Measurements from ENCODE around the gene LRRC4C.
"Not testable (repeated sequence)": the region's sequence is repeated elsewhere in the genome, so short reads cannot be mapped to it uniquely, and the experiment has no call there.

Gene LRRC4C

DNA sequence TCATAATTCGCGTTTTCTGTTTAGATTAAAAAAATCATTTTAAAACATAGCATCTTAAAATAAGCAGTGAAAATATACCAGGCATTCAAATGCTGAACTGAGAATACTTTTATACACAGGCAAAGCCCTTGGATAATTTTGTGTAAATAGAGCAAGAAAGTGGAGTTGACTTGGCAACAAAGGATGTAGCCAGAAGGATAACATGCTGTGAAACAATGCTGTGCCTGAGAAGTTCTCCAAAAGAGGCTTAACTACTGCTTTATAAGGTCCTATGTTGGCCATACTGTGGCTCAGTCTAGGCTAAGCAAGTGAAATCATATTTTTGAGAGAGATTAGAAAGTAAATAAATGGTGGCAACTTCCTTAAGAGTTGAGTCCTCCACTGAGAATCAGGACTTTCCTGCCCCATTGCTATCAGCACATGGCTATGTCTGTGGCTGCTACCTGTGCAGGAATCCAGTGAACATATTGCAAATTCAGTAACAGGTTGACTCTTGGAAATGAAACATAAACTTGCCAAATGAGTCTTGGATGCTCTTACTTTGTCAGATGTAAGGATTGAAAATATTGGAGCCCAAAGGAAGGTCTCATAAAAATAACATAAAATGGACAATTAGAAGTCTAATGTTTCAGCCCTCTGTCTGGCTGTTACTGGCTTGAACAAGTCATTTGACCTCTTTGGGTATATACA, 448.9 kb downstream of the LRRC4C start:
- no peak for FAIRE-seq

DNA sequence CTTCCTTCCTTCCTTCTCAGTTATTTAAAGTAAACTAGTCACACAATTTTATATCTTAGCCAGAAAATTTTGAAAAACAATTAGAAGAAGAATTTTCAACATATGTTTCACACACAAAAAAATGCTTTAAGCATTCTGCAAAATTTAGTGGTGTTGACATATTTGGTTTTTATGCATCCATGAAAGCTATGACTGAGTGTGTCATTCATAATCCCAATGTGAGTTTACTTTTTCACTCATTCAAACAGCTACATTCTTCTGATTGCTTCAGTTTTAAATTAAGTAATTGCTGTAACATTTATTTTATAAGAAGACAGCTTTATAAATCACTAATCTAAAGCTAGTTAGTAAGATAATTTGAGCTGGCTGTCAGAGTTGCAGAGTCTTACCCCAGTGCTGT, 453.5 kb downstream of the LRRC4C start:
- no peak for FAIRE-seq

DNA sequence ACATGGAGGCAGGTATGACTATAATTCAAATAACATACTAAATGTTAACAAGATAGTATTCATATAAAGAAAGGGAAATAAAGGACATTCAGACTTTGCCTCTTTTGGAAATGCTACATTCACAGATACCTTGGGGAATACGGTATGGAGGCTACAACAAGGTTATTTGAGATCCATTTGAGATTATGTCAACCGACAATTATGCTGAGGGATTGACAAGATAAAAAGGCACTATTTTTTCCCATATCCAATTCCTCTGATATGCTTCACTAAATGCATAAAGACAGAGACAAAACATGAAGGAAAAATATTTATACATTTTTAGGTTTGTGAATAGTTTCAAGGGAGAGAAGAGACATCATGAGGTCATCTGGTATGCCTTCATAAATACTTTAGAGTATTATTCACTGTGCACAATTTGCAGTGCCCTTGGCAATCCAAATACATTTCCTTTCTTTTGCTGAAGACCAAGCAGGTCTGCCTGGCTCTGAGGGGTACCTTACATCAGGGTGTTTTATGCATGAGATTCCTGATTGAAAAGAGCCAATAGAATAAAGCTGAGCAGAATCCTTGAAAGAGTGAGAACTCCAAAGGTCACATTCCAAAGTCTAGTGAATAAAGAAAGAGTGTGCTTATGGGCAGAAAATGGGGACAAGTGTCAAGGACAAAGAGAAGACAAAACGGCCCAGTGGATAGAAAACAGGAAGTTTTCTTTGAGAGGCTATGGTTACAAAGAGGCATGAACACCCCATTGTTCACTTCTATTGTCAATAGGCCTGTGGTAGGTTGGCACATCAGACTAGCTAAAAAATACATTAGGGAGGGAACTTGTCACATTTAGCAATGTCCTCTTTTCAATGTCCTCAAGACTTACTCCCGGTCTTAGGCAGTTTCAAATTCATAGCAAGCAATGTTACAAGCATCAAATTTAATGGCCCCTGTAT, 455.8 kb downstream of the LRRC4C start:
- FAIRE-seq, result no peak

DNA sequence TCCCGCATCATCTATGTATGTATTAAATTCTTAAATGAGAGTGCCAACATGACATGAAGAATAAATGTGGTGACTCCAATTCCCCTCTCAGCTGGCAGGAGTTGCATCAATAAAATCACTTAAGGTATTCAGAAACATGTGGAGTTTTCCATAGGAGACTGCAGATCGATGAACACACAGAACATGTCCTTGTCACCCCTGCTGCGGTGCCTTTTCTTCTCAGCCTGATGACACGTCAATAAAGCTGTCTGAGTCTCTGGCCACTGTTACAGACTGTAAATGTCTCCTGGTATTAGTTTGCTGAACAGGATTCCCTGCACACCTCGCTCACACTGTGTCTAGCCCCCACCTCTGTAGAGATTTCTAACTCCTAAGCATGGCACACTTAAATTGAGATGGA, 460.5 kb downstream of the LRRC4C start:
- no peak for FAIRE-seq

DNA sequence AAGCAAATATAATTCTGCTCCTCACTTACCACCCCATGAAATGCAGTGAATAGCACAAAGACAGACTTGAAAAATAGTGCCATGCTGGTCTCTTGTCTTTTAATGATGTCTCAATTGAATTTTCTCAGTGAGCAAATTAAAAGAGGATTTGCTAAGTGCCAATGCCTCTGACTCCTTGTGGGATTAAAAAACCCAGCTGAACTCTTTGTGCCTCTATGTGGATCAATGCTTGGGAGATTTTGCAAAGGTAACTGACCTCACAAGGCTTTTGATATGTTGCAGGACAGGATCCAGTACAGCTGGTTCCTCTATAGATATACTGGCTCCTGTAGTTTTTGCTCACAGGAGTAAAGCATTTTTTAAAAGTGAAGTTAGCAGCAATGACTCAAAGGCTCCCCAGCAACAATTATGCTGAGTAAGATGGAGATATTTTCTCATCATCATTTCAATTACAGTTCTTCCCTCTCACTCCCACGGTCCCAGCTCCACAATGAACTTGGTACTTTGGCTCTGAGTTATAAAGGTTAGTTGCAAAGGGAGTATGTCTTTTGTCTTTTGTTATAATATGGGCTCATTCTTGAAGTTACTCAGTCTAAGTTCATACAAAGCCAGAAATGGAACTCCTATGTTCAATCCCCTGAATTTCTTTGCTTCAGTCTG, 471.5 kb downstream of the LRRC4C start:
- no peak for FAIRE-seq

DNA sequence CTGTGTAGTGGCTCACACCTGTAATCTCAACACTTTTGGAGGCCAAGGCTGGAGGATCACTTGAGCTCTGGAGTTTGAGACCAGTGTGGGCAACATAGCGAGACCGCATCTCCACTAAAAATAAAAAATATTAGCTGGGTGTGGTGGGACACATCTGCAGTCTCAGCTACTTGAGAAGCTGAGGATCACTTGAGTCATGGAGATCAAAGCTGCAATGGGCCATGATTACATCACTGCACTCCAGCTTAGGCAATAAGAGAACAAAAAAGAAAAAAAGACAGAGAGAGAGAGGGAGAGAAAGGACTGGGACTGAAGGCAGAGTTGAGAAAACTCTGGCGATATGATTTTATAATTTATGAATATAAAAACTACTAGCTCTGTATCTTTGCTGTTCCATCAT, 473.1 kb downstream of the LRRC4C start:
- FAIRE-seq, result no peak

DNA sequence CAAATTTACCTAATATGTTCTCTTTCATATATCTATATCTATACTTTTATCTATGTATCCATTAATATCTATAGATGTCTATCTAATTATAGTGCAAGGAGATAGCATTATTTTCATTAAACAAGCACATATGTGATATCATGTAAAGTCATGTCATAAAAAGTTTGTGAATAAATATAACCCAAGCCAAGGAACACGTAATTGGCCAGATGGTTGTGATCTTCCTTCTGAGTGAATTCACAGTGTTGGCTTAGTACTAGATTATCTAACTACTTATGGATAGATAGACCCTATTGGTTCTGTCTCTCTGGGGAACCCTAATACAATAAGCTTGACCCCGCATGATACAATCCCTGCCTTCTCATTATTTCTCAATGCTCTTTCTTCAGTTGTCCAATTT, 484.4 kb downstream of the LRRC4C start:
- FAIRE-seq, result no peak

DNA sequence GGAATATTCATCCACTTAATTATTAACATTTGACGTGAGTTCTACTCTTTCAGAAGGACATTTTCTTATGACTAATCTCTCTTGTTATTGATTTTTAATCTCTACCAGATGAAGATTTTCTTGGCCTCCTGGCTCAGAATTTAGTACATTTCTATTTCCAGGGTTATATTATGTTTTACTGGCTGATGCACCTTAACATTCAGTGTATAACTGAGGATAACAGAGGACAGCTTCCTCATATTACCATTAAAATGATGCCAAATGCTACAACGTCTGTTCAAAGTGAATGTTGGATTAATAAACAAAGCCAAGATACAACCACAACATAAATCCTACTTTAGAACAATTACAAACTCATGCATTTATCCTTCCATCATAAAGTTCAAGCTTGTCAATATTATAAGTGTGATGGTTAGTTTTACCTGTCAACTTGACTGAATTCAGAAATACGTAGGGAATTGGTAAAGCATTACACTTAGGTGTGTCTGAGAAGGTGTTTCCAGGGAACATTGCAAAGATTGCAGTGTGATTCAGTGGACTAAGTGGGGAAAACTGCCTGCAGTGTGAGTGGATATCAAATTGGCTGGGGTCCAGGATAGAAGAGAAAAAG, 485.2 kb downstream of the LRRC4C start:
- no peak for FAIRE-seq

DNA sequence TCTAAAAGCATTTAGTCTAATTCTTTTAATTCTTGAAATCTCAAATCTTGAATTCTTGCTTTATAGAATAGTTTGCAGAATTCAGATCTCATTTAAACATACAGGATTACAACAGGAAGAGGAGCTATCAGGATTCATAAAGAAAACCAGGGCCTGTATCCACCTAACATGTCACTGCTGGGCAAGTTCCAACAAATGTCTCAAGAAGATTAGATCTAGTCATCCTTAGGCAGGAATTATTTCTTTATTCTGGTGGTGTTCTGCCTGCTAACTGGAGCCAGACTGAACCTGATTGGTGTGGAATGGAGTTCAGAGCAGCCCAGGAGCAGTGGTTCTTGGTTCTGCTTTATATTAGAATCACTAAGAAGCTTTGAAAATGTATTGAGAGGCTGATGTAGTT, 500.7 kb downstream of the LRRC4C start:
- no peak for FAIRE-seq

DNA sequence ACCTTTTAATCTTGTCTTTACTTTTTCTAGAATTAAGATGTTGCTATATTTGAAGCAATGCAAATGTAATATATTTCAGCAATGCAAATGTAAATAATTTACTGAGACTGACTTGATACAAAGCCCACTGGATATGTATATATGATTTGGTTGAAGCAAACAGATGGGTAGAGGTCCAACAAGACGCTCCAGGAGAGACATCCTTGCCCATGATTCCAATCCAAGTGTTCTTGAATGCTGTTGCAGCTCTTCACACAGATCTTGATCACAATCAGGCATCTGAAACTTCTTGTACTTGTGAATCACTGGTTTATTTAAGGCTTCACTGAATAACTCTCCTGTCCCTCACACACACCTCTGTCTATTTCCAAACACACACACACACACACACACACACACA, 507.0 kb downstream of the LRRC4C start:
- FAIRE-seq, result no peak

DNA sequence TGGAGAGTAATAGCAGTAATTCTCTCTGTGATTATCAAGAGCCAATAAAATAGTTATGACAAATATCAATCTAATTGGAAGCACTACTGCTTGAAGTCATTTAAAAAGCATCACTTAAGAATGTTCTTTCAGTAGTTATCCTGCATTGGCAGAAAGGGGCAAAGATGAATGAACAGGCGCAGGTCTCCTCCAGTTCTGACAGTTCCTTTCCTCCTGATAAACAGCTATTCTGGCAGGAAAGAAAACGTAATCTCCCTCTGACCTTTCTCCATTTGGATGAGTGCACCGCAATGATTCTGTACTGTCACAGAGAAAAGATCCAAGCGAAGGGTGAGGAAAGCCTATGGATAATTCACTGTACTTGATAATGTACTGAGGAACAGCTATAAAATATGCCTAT, 521.5 kb downstream of the LRRC4C start:
- no peak for FAIRE-seq

DNA sequence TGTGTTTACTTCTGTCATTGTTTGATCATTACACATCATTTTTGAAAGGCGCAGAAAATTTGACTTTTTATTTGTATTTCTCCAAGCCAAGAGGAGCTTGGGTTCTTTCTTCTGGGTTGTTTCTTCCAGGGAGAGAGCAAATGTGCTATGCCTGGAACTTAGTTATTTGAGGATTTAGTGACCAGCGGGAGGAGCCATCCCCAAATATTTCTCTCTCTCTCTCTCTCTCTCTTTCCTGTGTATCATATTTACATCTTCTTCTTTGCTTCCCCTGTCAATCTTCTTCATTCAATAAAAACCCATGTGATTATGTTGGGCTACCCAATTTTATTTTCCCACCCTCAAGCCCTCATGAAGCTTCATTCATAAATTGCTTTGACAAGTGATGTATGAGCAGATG, 534.5 kb downstream of the LRRC4C start:
- FAIRE-seq, result no peak

DNA sequence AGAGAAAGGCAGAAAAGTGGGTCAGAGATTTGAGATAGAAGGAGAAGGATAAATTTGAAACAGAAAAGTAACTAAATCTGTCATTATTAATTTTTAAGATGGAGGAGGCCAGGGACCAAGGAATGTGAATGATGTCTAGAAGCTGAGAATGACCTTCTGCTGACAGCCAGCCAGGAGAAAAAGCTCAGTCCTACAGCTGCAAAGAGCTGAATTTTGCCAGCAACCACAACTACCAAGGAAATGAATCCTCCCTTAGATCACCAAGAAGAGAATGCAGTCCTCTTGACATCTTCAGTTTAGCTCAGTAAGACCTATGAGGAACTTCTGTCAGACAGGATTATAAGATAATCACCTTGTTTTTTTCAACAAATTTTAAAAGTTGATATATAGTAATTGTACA, 538.2 kb downstream of the LRRC4C start:
- no peak for FAIRE-seq

DNA sequence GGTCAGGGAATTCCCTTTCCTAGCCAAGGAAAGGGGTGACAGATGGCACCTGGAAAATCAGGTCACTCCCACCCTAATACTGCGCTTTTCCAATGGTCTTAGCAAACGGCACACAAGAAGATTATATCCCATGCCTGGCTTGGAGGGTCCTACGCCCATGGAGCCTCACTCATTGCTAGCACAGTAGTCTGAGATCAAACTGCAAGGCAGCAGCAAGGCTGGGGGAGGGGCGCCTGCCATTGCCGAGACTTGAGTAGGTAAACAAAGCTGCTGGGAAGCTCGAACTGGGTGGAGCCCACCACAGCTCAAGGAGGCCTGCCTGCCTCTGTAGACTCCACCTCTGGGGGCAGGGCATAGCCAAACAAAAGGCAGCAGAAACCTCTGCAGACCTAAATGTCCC, 548.7 kb downstream of the LRRC4C start:
- FAIRE-seq, result not testable (repeated sequence)

DNA sequence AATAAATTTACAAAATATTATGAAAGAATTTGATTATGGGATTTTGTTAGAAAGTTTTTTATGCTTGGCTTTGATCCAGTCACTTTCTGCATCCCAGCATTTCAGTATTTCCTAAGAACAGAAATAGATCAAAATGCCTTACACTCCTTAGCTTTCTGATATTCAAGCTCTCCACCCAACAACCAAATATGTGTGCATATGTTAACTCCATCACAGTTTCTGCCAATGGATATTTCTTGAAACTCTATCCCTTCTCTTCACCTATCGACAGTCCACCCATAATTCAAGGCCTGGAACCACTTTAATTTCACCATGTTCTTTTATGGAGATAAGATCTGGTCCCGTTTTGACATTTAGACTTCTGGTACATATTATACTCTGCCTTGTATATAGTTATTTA, 565.0 kb downstream of the LRRC4C start:
- no peak for FAIRE-seq

DNA sequence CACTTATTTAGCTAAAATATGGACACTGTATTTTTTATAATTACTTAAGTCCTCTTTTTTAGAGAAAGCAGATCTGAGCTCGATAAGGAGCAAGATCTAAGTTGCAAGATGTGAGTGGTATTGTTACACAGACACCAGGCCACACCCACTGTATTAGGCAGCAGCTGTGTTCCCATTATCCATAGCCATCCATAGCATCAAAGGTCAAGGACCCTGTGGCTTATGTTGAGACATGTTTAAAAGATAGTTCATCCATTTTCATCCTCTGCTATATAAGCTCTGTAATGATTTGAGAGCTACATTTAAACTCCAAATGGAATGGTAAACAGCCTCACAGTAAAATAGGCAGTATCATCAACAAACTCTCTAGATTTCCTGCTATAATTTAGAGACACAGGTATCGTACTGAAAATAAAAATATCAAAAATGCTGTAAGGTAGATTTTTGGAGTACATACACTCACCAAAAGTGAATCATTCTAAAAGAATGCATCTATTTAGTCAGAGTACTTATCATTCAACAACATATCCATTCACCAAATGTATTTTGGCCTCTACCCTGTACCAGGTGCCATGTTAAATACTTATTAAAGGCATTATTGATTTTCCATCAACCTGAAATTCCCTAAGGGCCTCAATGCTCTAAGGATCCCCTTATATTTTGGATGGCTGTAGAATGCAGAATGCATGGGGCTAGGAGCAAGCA, 574.0 kb downstream of the LRRC4C start:
- no peak for FAIRE-seq

DNA sequence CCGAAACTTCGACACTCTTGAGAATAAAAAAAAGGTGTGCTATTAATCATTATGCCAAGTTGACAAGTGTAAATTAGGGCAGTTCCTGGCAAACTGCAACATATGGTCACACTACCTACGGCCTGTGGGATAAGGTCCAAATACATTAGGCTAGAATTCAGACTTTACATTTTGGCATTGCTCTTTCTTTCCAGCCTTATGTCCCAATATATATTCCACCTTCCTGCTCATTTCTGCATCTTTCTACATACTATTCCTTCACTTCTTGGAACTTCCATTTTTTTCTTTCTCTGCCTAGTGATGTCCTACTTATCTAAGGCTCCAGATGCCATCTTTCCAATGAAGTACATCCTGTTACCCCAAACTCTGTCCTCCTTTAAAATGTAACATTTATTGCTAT, 577.2 kb downstream of the LRRC4C start:
- no peak for FAIRE-seq

DNA sequence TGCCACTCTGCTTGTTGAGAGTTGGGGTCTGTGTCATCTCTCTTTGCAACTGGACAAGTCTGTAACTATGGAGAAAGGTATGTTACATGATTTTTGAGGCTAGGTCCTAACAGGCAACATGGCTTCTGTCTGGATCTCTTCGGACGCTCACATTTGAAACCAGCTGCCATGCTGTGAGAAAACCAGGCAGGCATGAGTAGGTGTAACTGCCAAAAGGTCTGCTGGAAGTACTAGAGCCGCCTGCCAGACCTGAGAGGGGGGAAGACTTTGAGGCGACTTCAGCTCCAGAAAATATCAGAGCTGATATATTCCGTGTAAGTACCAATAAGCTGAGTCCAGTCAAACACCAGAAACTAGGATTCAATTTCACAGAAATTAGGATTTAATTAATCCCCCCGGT, 579.5 kb downstream of the LRRC4C start:
- FAIRE-seq, result no peak

DNA sequence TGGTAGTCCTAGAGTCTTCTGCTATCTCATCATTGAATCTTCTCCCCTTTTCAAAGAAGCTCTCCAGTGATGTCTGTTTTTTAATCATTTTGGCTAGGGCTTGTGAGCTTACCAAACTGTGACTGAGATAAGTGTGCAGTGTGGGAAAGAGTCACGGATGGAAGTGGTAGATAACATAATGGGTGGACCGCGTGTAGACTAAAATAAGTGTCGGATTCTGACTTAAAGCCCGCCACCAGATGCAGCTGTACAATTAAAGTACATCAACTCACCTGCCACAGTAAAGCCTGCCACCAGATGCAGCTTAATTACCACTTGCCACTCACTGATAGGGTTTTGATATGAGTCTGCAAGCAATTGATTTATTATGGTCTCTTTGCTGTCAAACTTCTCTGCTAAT, 581.5 kb downstream of the LRRC4C start:
- no peak for FAIRE-seq

DNA sequence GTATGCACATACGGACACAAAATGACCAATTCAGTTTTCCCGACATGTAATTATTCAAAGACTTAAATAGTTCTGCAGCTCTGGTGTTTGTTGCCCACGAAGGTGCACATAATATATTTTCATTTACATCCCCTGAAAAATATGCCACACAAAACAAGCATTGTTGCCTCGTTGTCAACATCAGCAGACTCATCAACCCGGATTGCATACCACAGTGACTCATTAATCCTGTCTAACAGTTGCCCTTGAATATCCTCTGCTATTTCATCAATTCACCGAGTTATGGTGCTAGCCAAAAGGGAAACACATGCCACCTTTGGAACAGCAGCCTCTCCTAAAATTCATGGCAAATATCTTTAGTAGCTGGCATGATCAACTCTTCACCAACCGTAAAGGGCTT, 582.2 kb downstream of the LRRC4C start:
- no peak for FAIRE-seq

DNA sequence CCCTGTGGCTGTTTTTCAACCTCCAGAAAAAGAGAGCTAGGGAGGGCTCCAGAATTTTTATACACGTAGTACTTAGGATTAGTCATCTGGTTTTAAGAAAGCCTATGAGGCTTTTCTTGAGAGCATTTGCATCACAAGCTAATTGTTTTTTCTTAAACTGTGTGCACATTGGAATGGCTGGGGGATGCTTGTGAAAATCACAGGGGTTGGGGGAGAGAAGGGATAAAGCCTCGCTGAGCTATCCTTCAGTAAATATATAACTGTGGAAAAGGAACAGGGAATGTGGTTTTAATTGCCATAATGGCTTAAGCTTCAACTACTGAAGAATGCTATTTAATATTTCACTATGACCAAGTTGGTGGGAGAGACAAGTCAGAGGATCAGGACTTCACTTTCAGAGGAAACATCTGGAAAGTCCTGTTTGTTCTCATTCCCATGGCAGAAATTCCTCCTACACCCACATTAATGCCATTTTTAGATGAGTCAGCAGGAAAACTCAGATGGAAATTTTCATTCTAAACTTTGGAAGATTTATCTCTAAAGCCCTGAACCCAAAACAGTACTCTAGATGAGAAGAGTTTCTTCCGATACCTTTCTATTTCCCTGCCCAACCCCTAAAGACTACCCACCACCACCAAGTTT, 591.3 kb downstream of the LRRC4C start:
- FAIRE-seq, result no peak

DNA sequence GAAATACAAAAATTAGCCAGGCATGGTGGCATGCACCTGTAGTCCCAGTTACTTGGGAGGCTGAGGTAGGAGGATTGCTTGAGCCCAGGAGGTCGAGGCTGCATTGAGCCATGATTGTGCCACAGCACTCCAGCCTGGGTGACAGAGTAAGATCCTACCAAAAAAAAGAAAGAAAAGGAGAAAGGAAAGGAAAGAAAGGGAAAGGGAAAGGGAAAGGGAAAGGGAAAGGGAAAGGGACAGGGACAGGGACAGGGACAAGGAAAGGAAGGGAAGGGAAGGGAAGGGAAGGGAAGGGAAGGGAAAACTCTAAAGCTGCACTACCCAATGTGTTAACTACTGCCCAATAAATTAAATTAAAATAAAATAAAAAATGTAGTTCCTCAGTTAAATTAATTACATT, 601.7 kb downstream of the LRRC4C start:
- not testable (repeated sequence) for FAIRE-seq
